Measurements from ENCODE around the gene KMT2A. TPM values are rescaled to one million over a fixed set of nuclear protein-coding genes. Genes with fewer than 3 reads are reported as not detected.

KMT2A gene
- total and polyA plus RNA-seq, 2 donors (not counting 3 experiments of a cell fraction or from before 2014, with no cell fraction given), result 23.5 to 63.9 TPM

DNA sequence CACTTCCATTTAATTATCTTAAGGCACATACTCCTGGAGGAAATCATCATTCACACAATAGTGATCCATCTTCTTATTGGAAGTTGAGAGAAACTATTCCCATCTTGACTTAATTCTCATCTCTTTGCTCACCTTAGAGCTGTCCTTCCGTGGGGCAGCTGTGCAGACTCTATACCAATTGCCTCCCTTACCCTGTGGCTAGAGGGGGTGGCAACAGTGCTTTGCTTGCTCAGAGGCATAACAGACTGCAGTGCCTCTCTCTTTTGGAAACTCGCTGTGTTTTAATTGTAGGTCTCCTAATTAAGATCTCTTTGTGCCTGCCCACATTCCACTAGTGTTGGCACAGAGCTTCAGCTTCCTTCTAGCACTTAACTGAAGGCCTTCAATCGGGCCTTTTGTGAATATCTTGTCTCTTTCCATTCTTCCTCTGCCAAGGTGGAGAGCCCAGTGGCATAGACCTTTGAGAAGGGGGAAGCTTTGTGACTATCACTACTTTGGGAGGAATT is 5.5 kb downstream of the KMT2A start:
- Histone ChIP-seq H3K27ac (ENCODE audit: insufficient read depth, low read depth, low read length) (no peak overlapping the region), H3K9ac (replicated peaks; ENCODE audit: extremely low read depth, insufficient read depth, low read length) (no peak overlapping the region), H3K9me3 (replicated peaks; ENCODE audit: control insufficient read depth, insufficient read depth, low read length) (no peaks in the 10 kb centered on the region), H2AFZ (ENCODE audit: low read depth, low read length) (no peak overlapping the region), H3K9me1 (replicated peaks; ENCODE audit: control insufficient read depth, extremely low read depth, insufficient read depth, low read length) (no peaks in the 10 kb centered on the region), H4K20me1 (replicated peaks; ENCODE audit: control insufficient read depth, extremely low read depth, insufficient read depth, low read length) (peaks cover 39% of the 10 kb centered on the region), H3K27me3 (ENCODE audit: control insufficient read depth in 2 of 2, insufficient read depth in 2 of 2, low read length in 2 of 2) (no peaks in the 10 kb centered on the region), H3K4me2 (ENCODE audit: insufficient read depth, low read length) (no peak overlapping the region), H3K79me2 (ENCODE audit: control insufficient read depth, insufficient read depth, low read length) (peaks cover 97% of the 10 kb centered on the region), H3K36me3 (ENCODE audit: control insufficient read depth in 2 of 2, extremely low read depth in 1 of 2, insufficient read depth in 2 of 2, low read length in 2 of 2) (no peaks in the 10 kb centered on the region), H3K4me1 (ENCODE audit: control insufficient read depth, extremely low read depth, insufficient read depth, low read length) (peaks cover 15% of the 10 kb centered on the region), H3K4me3 (replicated peaks in 1 of 3; ENCODE audit: insufficient read depth in 1 of 3, low read depth in 1 of 3, low read length in 3 of 3) (no peak overlapping the region)
- dilution Hi-C loops (cut with MboI; ENCODE audit: extremely low pct_ligation_motif_present, low sequenced_read_pairs) (no loop called here), intact Hi-C loops (cut with micrococcal nuclease) (no loop called here)
- TF ChIP-seq, protein P1, sequence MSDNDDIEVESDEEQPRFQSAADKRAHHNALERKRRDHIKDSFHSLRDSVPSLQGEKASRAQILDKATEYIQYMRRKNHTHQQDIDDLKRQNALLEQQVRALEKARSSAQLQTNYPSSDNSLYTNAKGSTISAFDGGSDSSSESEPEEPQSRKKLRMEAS (IDR thresholded peaks at IDR 0.05; ENCODE audit: insufficient read depth, insufficient read length), result no peak
- TF ChIP-seq, protein P2, sequence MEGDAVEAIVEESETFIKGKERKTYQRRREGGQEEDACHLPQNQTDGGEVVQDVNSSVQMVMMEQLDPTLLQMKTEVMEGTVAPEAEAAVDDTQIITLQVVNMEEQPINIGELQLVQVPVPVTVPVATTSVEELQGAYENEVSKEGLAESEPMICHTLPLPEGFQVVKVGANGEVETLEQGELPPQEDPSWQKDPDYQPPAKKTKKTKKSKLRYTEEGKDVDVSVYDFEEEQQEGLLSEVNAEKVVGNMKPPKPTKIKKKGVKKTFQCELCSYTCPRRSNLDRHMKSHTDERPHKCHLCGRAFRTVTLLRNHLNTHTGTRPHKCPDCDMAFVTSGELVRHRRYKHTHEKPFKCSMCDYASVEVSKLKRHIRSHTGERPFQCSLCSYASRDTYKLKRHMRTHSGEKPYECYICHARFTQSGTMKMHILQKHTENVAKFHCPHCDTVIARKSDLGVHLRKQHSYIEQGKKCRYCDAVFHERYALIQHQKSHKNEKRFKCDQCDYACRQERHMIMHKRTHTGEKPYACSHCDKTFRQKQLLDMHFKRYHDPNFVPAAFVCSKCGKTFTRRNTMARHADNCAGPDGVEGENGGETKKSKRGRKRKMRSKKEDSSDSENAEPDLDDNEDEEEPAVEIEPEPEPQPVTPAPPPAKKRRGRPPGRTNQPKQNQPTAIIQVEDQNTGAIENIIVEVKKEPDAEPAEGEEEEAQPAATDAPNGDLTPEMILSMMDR (IDR thresholded peaks at IDR 0.05; ENCODE audit: extremely low read depth in 1 of 2, insufficient read depth in 1 of 2, low read depth in 1 of 2, low read length in 2 of 2), result no peak
- TF ChIP-seq POLR2AphosphoS5 (IDR thresholded peaks at IDR 0.05; ENCODE audit: insufficient read depth, low read depth, low read length) (no peak), EZH2 (IDR thresholded peaks at IDR 0.05; ENCODE audit: borderline replicate concordance, low read depth, low read length, severe bottlenecking) (no peak), FOS (IDR thresholded peaks at IDR 0.05; ENCODE audit: borderline replicate concordance, insufficient read depth, low read length) (no peak), POLR2A (IDR thresholded peaks at IDR 0.05; ENCODE audit: low read depth, low read length) (no peak), MYC (IDR thresholded peaks at IDR 0.05; ENCODE audit: low read depth, low read length) (no peak), JUN (IDR thresholded peaks at IDR 0.05; ENCODE audit: borderline replicate concordance, insufficient read depth, insufficient read length, low read depth) (no peak), GATA2 (IDR thresholded peaks at IDR 0.05; ENCODE audit: insufficient read depth, insufficient read length, low read depth, low read length) (no peak)
- ChIA-PET POLR2A (no interaction called here), CTCF (interaction anchor here (1.2 kb wide), 1 partner anchor 11 kb away, joined by 4 read pairs; no protein-coding TSS in a partner anchor)
- BruUV-seq (replicated peaks), result no TSS peak
- FAIRE-seq, result no peak
- no peak for DNase-seq (ENCODE audit: low read depth, low spot score)
